NCI-H1436 (cell line): Measurements from ENCODE around the gene ZNF609.

Experiments used
- DNase-seq: peaks from one replicate; lab custom pipeline; 2025; lab: John Stamatoyannopoulos, UW

Gene ZNF609, protein sequence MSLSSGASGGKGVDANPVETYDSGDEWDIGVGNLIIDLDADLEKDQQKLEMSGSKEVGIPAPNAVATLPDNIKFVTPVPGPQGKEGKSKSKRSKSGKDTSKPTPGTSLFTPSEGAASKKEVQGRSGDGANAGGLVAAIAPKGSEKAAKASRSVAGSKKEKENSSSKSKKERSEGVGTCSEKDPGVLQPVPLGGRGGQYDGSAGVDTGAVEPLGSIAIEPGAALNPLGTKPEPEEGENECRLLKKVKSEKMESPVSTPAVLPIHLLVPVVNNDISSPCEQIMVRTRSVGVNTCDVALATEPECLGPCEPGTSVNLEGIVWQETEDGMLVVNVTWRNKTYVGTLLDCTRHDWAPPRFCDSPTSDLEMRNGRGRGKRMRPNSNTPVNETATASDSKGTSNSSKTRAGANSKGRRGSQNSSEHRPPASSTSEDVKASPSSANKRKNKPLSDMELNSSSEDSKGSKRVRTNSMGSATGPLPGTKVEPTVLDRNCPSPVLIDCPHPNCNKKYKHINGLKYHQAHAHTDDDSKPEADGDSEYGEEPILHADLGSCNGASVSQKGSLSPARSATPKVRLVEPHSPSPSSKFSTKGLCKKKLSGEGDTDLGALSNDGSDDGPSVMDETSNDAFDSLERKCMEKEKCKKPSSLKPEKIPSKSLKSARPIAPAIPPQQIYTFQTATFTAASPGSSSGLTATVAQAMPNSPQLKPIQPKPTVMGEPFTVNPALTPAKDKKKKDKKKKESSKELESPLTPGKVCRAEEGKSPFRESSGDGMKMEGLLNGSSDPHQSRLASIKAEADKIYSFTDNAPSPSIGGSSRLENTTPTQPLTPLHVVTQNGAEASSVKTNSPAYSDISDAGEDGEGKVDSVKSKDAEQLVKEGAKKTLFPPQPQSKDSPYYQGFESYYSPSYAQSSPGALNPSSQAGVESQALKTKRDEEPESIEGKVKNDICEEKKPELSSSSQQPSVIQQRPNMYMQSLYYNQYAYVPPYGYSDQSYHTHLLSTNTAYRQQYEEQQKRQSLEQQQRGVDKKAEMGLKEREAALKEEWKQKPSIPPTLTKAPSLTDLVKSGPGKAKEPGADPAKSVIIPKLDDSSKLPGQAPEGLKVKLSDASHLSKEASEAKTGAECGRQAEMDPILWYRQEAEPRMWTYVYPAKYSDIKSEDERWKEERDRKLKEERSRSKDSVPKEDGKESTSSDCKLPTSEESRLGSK (N-terminal part only)

GRCh38 chr15:64460206-64460723, at the start of gene ZNF609:
ZNF609 (plus strand) TSS chr15:64460578; CDS start chr15:64499420, 38,842 bp downstream.
- DNase-seq, result peak; percentile 85

DNA sequence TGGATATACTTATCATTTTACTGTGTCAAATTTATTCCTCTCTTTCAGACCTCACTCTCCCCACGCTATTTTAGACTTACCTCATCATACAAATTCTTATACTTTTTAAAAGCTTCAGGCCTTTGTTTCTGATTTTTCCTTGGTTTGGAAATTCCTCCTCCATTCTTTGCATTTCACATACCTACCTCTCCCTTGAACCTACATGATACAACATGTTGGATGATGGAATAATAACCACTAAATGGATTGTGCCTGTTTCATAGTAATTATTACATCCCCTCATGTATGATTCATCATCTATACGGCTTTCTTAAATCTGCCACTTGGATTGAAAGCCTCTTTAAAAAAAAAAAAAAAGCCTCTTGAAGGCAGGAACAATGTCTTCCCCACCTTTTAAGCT, 48.2 kb upstream of the ZNF609 start:
- DNase-seq, result no peak

DNA sequence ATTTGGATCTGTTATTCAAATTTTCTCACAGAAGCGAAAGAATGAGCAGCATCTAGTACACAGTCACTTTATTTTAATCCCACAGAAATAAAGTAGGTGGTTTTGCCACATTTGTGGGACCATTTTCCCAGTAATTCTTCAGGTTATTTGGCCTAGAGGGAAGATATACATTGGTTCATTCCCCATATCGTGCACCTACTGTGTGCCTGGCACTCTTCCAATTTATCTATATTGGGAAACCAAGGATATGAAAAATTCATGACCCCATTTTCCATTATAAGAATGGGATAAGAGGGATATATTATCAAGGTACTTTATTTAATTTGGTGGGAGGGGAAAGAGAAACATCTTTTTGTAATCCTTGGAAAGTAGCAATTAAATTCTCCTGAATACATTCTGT, 37.7 kb upstream of the ZNF609 start:
- DNase-seq, result no peak

DNA sequence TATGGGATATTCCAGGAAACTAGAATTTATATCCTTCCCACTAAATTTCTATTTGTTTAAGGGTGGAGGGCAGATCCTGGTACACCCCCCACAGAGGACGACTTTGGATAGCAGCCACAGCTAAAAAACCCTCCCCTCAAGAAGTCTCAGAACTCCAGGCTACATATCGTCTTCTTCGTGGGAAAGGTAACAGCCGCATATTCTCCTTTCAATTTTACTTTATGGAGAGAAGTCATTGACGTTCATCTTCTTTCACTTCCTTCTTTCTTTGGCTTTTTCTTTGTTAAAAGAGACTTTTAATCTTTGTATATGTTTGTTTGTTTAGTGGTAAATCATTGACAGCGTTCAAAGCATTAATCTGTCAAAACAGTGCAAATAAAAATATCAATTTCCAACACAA, 36.4 kb upstream of the ZNF609 start:
- DNase-seq, result no peak

- no peak for DNase-seq
Observed at GRCh38 chr15:64425221-64425620, 35.2 kb upstream of the ZNF609 start.

DNA sequence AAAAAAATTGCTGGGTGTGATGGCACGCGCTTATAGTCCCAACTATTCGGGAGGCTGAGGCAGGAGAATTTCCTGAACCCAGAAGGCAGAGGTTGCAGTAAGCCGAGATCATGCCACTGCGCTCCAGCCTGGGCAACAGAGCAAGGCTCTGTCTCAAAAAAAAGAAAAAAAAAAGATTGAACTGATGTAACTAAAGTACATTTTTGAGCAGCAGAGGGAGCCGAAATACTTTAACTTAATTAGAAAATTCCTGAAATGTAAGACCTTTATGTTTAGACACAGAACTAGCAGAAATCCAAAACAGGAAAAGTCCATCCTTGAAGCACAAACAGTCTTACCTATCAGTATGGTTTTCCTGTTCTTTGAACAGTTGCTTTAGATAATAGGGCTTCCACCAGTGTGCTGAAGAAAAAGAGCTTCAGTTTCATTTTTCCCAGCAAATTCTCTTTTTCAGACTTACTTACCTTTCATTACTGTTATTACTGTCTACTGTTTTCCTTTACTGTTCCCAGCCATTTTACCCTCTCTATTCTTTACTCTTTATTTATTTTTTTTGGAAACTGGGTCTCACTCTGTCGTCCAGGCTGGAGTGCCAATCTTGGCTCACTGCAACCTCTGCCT, 33.4 kb upstream of the ZNF609 start:
- DNase-seq, result no peak

DNA sequence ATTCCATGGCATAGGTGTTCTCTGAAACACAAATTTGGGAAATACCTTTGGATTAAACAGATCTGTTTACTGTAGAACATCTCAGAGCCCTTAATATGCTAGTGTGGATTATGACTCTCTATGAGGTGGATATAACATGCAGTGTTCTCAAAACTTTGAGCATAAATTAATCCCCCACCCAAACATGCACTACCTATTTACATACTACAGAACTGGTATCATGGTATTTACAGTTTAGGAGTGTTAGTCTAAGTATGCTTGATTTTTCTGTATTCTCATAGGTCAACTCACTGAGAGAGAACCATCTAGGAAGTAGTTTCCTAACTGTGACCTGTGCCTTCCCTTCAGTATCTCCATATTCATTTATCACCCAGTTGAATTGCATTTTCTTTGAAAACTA, 30.9 kb upstream of the ZNF609 start:
- no peak for DNase-seq

DNA sequence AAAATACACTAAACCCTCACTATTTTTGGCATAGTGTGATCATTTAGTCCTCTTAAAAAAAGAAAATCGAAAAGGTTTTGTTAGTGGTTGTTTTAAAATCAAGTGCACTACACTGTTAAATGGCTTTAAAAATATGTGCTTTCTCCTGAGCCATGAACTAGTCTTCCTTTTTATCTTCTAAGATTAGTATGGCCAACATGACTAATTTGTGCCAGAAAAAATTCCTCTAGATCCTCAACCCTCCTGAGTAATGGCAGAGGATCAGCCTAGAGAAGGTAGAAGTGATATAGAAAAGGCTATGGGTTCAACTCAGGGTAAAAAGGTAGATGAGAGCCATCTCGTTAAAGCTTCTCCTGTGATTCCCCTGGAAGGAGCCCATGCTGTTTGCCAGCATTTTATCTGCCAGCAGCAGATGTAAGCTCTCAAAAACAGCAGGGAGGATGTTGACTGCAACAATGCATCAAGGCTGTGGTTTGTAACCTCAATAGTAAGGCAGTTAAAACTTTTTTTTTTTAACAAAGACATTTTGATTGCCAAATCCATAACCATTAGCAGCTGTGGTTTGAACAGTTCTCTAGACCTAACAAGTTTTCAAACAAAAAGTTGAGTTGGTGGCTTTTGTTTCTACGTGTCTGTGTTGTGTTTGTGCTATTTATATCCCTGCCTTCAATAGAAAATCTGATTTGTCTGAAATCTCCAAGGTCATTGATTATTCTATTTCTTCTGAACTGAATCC, 30.2 kb upstream of the ZNF609 start:
- no peak for DNase-seq

DNA sequence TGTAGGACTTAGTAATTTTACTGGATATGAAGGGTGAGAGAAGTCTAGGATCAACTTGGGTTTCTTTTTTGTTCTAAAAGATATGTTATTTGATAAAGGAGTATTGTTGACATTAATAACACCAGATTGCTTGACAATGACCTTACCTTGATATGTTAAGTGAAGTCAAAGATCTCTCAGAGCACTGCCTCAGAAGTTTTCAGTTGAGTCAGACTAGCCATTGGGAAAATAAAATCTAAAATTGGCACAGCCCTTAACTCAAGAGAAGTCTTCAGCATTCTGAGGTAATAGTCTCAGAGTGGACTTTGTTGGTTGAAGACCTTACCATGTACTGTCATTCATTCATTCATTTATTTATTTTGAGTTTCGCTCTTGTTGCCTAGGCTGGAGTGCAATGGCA, 22.4 kb upstream of the ZNF609 start:
- DNase-seq, result no peak

GRCh38 chr15:64438653-64439447, 21.5 kb upstream of the ZNF609 start:
- DNase-seq, result no peak

DNA sequence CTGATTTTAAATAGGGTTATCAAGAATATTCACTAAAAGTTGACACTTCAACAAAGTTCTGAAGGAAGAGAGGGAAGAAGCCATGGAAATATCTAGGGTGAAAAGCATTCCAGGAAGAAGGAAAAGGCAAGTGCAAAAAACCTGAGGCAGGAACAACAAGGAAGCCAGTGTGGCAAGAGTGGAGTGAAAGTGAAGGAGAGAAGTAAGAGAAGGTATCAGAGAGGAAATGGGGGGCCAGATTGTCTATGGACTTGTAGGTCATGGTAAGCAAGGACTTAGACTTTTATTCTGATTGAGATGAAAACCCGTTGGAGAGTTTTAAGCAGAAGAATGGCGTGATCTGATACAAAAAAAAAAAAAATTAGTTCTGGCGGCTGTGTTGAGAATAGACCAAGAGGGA, 18.5 kb upstream of the ZNF609 start:
- no peak for DNase-seq

- DNase-seq, result no peak
Observed at GRCh38 chr15:64443016-64443415, 17.4 kb upstream of the ZNF609 start.

- no peak for DNase-seq
Observed at GRCh38 chr15:64443747-64444621, 16.4 kb upstream of the ZNF609 start.

DNA sequence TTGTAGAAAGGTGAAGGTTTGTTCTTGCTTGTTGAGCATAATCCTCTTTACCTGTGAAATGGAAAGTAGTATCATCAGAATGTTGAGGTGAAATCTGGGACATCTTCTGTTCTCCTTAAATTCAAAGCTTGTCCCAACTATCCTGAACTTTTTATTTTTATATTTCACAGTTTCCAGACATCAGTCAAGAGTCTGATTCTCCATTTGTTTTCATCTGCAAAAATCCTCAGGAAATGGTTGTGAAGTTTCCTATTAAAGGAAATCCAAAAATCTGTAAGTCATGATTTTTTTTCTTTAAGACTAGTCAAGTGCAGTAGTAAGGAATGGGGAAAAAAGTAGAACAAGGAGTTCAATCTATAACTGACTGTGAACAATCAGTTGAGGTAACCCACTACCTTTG, 15.5 kb upstream of the ZNF609 start:
- no peak for DNase-seq

- no peak for DNase-seq
Observed at GRCh38 chr15:64447536-64448315, 12.7 kb upstream of the ZNF609 start.

DNA sequence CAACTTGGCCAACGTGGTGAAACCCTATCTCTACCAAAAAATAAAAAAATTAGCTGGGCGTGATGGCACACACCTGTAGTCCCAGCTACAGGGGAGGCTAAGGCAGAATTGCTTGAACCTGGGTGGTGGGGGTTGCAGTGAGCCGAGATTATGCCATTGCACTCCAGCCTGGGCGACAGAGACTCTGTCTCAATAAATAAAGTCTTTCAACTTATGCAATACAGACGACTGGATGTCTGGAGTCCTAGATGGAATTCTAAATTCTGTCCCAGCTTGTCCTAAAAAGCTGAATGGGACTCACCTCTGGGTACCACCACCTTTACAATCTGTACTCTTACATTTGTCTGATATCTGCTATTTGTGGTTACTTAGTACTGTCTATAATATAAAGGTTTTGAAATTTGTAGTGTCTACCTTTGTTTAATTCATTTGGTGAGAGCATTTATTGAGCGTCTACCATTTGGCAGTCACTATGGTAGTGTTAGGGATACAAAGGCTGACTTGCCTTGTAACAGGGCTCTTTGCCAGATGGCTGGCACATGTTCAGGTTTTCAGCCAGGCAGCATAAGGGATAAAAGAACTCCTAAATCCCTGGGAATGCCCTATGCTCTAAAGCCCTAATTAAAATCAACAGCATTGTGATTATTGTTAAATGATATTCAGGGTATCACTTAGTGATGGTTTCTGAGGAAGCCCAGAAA, 7.2 kb upstream of the ZNF609 start:
- peak; percentile 26 for DNase-seq

GRCh38 chr15:64453689-64454037, 6.7 kb upstream of the ZNF609 start:
- DNase-seq, result no peak

DNA sequence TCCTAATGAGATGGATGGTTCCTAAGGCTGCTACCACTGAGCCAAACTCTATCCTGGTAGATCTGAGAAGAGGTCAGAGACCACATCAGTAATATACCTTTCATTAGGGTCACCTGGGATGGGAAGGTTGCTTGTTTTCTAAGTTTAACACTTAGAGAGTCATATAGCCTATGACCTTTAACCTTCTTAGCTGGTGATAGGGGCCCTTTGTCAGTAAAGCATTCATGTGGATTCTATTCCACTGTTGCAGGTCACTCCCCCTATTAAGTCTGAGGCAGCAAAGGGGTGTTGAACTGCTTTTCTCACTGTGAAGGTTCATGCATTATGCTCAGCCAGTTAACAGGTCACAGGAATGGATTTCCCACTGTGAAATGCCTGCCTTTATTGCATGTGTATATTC, 6.1 kb upstream of the ZNF609 start:
- no peak for DNase-seq
